Activated CD8-positive, alpha-beta T cell treated with anti-CD3 and anti-CD28 coated beads, Interleukin-2, amount 10 ng/mL, durations not matched to agents 7 days and 5 days (primary cell): Measurements from ENCODE around the gene ADGRE2. TPM values are rescaled to one million over a fixed set of nuclear protein-coding genes. Genes with fewer than 3 reads are reported as not detected.
"Not testable (repeated sequence)": the region's sequence is repeated elsewhere in the genome, so short reads cannot be mapped to it uniquely, and the experiment has no call there.

Source experiments
- ATAC-seq: fragments of 150-1000 bp; cut with Tn5 transposase; one replicate; pipeline ENCODE4 v1.10.0; 2021; ENCODE audit warnings: moderate library complexity
- CTCF ChIA-PET: fragments of 350-600 bp; sonication (Branson Sonifier 250); formaldehyde crosslinking; loops from one replicate; lab custom pipeline; 2021; ENCODE audit warnings: antibody characterized with exemption; lab: Charles Lee
- POLR2A ChIA-PET: fragments of 350-600 bp; sonication (Branson Sonifier 250); formaldehyde crosslinking; loops from one replicate; lab custom pipeline; 2021; ENCODE audit warnings: antibody characterized with exemption; lab: Charles Lee
- DNase-seq: peaks from one replicate; pipeline ENCODE4 v3.0.0-alpha.2; 2020
- H3K27ac Mint-ChIP-seq: one replicate; pipeline ENCODE4 v1.8.0; 2021; ENCODE audit warnings: mild to moderate bottlenecking, mixed read lengths
- H3K27me3 Mint-ChIP-seq: one replicate; pipeline ENCODE4 v1.8.0; 2021; ENCODE audit warnings: low read depth, mixed read lengths
- H3K36me3 Mint-ChIP-seq: one replicate; pipeline ENCODE4 v1.8.0; 2021; ENCODE audit warnings: low read depth, mixed read lengths
- H3K4me1 Mint-ChIP-seq: one replicate; pipeline ENCODE4 v1.8.0; 2021; ENCODE audit warnings: low read depth, mixed read lengths
- H3K4me3 Mint-ChIP-seq: one replicate; pipeline ENCODE4 v1.8.0; 2021; ENCODE audit warnings: mild to moderate bottlenecking, mixed read lengths
- H3K9me3 Mint-ChIP-seq: one replicate; pipeline ENCODE4 v1.8.0; 2022; ENCODE audit warnings: mixed read lengths; ENCODE audit not compliant: insufficient read depth
- total RNA-seq, 2 experiments: library from RNA; stranded (reverse); gene quantifications; one replicate each; pipeline ENCODE4 v1.2.3, GENCODE V29; 2021

Gene ADGRE2
- total RNA-seq, 2 experiments from 2014 or later, result 0.21 to 0.29 TPM

- H3K36me3 Mint-ChIP-seq, result no peaks in the 10 kb centered on the region
- DNase-seq (peak; percentile 27), ATAC-seq (no peak)
- no peak overlapping the region for H3K4me3 Mint-ChIP-seq
- CTCF ChIA-PET, result interaction anchor here (0.6 to 1.7 kb wide), 13 partner anchors 11 to 366 kb away, joined by 3 to 7 read pairs (median 3); partner anchors contain the start of gene NDUFB7
- no peaks in the 10 kb centered on the region for H3K9me3 Mint-ChIP-seq
- POLR2A ChIA-PET, result no interaction called here
- no peak overlapping the region for H3K27ac Mint-ChIP-seq
- peaks cover 4% of the 10 kb centered on the region for H3K27me3 Mint-ChIP-seq
- peaks cover 23% of the 10 kb centered on the region for H3K4me1 Mint-ChIP-seq
These were observed 8.1 kb upstream of the ADGRE2 start for GRCh38 chr19:14786421-14786851.

GRCh38 chr19:14785102-14785793 lies 6.9 kb upstream of the ADGRE2 start:
- H3K9me3 Mint-ChIP-seq, H3K27me3 Mint-ChIP-seq, H3K4me3 Mint-ChIP-seq, H3K36me3 Mint-ChIP-seq, POLR2A ChIA-PET: not testable (repeated sequence)
- Mint-ChIP-seq H3K27ac (peak overlapping the region; percentile 35), H3K4me1 (peaks cover 23% of the 10 kb centered on the region)
- DNase-seq (peak; percentile 23), ATAC-seq (peak; percentile 49)
- CTCF ChIA-PET, result interaction anchor here (0.8 to 1.7 kb wide), 6 partner anchors 10 to 241 kb away, joined by 3 to 7 read pairs (median 3); no protein-coding TSS in a partner anchor

- peaks cover 23% of the 10 kb centered on the region for H3K4me1 Mint-ChIP-seq
- H3K36me3 Mint-ChIP-seq, H3K27me3 Mint-ChIP-seq, ATAC-seq, H3K27ac Mint-ChIP-seq, DNase-seq, H3K4me3 Mint-ChIP-seq, H3K9me3 Mint-ChIP-seq, POLR2A ChIA-PET: not testable (repeated sequence)
- CTCF ChIA-PET, result interaction anchor here (0.8 to 1.7 kb wide), 2 partner anchors 75 to 210 kb away, joined by 3 read pairs; no protein-coding TSS in a partner anchor
These were observed 6.4 kb upstream of the ADGRE2 start for GRCh38 chr19:14784730-14785101.

- DNase-seq, H3K4me3 Mint-ChIP-seq, H3K27ac Mint-ChIP-seq, CTCF ChIA-PET, POLR2A ChIA-PET, H3K9me3 Mint-ChIP-seq, H3K36me3 Mint-ChIP-seq, H3K27me3 Mint-ChIP-seq, ATAC-seq: not testable (repeated sequence)
- H3K4me1 Mint-ChIP-seq, result peaks cover 23% of the 10 kb centered on the region
These were observed 5.1 kb upstream of the ADGRE2 start for GRCh38 chr19:14783410-14783998.

GRCh38 chr19:14782626-14783409 lies 4.5 kb upstream of the ADGRE2 start:
- H3K36me3 Mint-ChIP-seq, result no peaks in the 10 kb centered on the region
- H3K4me1 Mint-ChIP-seq, result peaks cover 23% of the 10 kb centered on the region
- H3K27ac Mint-ChIP-seq, result no peak overlapping the region
- ATAC-seq (no peak), DNase-seq (no peak)
- H3K9me3 Mint-ChIP-seq, result no peaks in the 10 kb centered on the region
- H3K4me3 Mint-ChIP-seq, result no peak overlapping the region
- ChIA-PET CTCF (no interaction called here), POLR2A (no interaction called here)
- peaks cover 4% of the 10 kb centered on the region for H3K27me3 Mint-ChIP-seq

DNA sequence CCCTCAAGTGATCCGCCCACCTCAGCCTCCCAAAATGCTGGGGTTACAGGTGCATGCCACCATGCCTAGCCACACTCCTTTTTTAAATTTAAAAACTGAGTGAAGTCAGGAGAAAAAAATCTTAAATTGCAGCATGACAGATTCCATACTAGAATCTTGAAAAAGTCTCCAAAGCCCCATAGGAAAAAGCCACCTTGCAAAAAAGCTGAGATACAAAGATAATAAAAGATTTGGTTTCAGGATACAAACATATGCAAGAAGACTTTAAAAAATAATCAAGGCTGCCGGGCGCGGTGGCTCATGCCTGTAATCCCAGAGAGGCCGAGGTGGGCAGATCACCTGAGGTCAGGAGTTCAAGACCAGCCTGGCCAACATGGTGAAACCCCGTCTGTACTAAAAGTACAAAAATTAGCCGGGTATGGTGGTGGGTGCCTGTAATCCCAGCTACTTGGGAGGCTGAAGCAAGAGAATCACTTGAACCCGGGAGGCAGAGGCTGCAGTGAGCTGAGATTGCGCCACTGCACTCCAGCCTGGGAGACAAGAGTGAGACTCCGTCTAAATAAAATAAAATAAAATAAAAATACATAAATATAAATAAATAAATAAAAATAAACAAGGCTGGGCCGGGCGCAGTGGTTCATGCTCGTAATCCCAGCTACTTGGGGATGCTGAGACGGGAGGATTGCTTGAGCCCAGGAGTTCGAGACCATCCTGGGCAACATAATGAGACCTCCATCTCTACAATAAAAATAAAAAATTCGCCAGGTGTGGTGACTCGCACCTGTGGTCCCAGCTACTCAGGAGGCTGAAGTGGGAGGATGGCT lies 3.6 kb upstream of the ADGRE2 start:
- H3K4me1 Mint-ChIP-seq, result peaks cover 21% of the 10 kb centered on the region
- H3K9me3 Mint-ChIP-seq, H3K27ac Mint-ChIP-seq, POLR2A ChIA-PET, H3K27me3 Mint-ChIP-seq, H3K4me3 Mint-ChIP-seq, H3K36me3 Mint-ChIP-seq, DNase-seq, ATAC-seq: not testable (repeated sequence)
- CTCF ChIA-PET, result interaction anchor here (0.9 kb wide), 1 partner anchor 209 kb away, joined by 3 read pairs; no protein-coding TSS in a partner anchor

- peaks cover 14% of the 10 kb centered on the region for H3K27me3 Mint-ChIP-seq
- H3K4me3 Mint-ChIP-seq, result not testable (repeated sequence)
These were observed 2.4 kb upstream of the ADGRE2 start for GRCh38 chr19:14780622-14781225.

GRCh38 chr19:14779151-14779550 lies 791 bp upstream of the ADGRE2 start:
- H3K4me1 Mint-ChIP-seq, result peaks cover 18% of the 10 kb centered on the region
- H3K9me3 Mint-ChIP-seq, result no peaks in the 10 kb centered on the region
- no peaks in the 10 kb centered on the region for H3K36me3 Mint-ChIP-seq
- peaks cover 12% of the 10 kb centered on the region for H3K27me3 Mint-ChIP-seq
- DNase-seq (no peak), ATAC-seq (no peak)
- ChIA-PET CTCF (no interaction called here), POLR2A (no interaction called here)
- no peak overlapping the region for H3K27ac Mint-ChIP-seq
- H3K4me3 Mint-ChIP-seq, result no peak overlapping the region

More at GRCh38 chr19:14780622-14781225, 2.4 kb upstream of the ADGRE2 start:
- H3K9me3 Mint-ChIP-seq, CTCF ChIA-PET, POLR2A ChIA-PET, H3K27ac Mint-ChIP-seq, DNase-seq, H3K36me3 Mint-ChIP-seq: not testable (repeated sequence)
- H3K4me1 Mint-ChIP-seq, result peaks cover 22% of the 10 kb centered on the region
- peak; percentile 49 for ATAC-seq

DNA sequence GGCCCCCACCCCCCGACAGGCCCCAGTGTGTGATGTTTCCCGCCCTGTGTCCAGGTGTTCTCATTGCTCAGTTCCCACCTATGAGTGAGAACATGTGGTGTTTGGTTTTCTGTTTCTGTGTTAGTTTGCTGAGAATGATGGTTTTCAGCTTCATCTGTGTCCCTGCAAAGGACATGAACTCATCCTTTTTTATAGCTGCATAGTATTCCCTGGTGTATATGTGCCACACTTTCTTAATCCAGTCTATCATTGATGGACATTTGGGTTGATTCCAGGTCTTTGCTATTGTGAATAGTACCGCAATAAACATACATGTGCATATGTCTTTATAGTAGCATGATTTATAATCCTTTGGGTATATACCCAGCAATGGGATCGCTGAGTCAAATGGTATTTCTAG lies 715 bp downstream of the ADGRE2 start:
- POLR2A ChIA-PET, result interaction anchor here (0.6 kb wide), 1 partner anchor 207 kb away, joined by 3 read pairs; no protein-coding TSS in a partner anchor
- CTCF ChIA-PET, H3K9me3 Mint-ChIP-seq, H3K36me3 Mint-ChIP-seq, DNase-seq, H3K27ac Mint-ChIP-seq, ATAC-seq, H3K4me3 Mint-ChIP-seq: not testable (repeated sequence)
- peaks cover 14% of the 10 kb centered on the region for H3K4me1 Mint-ChIP-seq
- peaks cover 12% of the 10 kb centered on the region for H3K27me3 Mint-ChIP-seq

GRCh38 chr19:14775869-14776586 lies 2.3 kb downstream of the ADGRE2 start:
- H3K4me1 Mint-ChIP-seq, result peaks cover 14% of the 10 kb centered on the region
- H3K27me3 Mint-ChIP-seq, result peaks cover 12% of the 10 kb centered on the region
- no peak for ATAC-seq
- no peak overlapping the region for H3K4me3 Mint-ChIP-seq
- no peak for DNase-seq
- H3K36me3 Mint-ChIP-seq, result no peaks in the 10 kb centered on the region
- no peak overlapping the region for H3K27ac Mint-ChIP-seq
- POLR2A ChIA-PET, result no interaction called here
- no peaks in the 10 kb centered on the region for H3K9me3 Mint-ChIP-seq
- CTCF ChIA-PET, result interaction anchor here (0.6 to 2.3 kb wide), 3 partner anchors 10 to 202 kb away, joined by 3 to 7 read pairs (median 3); no protein-coding TSS in a partner anchor
